Activated naive CD4-positive, alpha-beta T cell treated with Interleukin-2 at 50 U/mL for 16 hours (primary cell): ENCODE data around the gene A3GALT2.

Experiments
- DNase-seq: peaks from one replicate; pipeline ENCODE4 v3.0.0-alpha.2; 2020

The A3GALT2 gene

DNA sequence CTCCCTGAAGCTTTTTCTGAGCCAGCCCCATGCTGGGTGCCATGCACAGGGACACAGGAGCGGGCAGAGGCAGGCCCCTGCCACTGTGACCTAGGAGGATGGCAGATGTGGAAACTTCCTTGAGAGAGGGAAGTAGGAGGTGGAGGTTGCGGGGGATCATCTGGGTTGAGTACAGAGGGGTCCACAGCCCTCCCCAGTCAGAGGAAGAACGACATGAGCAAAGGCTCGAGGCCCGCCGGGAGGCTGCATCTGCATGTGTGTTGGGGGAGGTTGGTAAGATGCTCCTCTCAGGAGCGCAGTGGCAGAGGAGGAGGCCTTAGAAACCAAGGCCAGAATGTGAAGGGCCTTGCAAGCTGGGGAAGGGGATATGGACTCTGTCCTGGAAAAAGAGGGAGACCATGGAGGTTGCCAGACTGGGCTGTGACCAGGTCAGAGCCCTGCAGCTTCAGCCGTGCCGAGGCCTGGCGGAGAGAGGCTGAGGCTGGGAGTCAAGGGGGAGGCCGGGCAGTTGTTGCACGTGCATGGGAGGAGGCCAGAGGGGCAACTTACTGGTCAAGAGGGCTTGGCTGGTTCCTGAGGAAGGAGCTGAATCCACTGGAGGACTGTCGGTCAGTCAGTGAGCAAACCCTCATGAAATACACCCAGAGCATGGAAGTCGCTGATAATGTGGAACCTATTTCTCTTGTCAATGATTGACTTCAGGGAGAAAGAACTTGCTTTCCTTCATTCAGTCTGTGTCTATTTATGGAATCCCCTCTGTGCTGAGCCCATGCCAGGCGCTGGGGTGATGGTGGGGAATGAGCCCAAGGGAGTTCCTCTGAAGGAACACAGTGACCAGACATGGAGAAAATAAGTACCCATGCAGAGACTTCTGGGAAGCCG lies 31.7 kb downstream of the A3GALT2 start:
- DNase-seq, result no peak

DNA sequence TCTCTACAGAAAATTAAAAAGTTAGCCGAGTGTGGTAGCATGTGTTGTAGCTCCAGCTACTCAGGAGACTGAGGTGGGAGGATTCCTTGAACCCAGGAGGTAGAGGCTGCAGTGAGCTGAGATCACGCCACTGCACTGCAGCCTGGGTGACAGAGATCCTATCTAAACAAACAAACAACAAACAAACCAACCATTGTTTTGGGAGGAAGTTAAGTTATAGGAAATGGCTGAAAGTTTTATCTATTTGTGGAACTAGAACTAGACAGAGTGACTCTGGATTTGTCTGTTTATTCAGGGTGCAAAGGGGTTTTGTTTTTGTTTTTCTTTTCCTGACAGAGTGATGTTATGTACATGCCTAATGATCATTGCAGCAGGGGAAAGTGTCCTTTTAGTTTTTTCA lies 33.6 kb downstream of the A3GALT2 start:
- no peak for DNase-seq

DNA sequence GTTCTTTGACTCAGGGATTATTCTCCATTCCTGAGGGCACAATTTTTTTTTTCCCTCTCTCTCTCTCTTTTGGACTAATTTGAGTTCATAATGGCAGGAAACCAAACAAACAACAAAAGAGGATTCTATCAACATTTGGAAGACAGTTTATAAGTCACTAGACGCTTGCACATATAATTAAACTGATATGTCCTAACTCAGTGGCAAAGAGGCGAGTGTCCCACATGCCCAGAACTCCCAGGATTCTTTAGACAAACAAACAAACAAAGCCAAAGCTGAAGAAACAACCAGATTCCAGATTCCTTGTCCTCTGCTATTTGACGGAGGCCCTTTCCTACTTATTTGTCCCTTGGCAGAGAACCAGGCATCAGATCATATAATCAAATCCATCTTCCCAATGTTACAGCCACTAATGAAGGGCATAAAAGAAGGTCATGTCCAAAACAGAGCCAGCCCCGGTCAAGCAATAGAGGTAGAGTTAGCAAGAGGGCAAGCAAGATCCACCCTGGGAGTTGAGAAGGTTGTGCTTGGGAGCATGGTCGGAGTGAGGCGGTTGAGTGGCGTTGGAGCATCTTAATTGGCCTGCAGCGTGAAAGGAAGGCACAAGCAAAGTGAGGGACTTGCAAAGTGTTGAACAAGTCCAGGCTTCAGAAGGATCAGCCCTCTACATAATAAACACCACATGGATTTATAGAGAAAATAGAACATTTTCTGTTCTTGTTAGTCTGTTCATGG lies 34.3 kb downstream of the A3GALT2 start:
- DNase-seq, result no peak

DNA sequence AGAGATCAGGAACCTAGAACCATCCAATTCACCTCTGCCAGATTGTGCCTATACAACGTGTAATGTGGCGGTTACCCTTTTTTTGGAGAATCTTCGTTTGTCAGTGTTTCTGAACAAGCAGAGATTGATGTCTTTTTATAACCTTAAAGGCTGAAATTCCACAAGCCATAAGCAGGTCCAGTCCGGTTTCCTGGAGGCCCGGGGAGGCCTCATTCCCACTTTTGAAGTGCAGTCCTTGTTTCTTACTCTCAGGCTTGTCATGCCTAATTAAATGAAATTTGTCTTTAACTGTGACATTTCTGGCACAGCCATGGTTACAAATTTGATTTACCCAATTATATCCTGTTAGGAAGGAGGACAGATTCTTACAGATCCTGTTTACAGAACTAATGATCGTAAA lies 36.8 kb downstream of the A3GALT2 start:
- DNase-seq, result no peak

DNA sequence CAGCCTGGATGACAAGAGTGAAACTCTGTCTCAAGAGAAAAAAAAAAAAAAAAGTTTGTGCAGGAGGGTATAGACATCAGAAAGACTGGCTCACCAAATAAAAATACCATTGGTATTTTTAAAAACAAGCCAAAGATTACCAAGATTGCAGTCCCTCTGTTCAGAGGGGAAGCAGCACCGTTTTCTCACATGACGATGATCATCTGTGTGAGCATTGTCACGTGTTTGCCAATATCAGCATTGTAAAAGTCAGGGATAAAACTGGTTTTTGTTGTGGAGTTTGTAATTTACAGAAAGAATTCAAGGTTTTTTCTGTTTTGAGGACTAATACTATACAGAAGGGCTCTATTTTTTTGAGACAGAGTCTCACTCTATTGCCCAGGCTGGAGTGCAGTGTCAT lies 38.1 kb downstream of the A3GALT2 start:
- DNase-seq, result no peak

DNA sequence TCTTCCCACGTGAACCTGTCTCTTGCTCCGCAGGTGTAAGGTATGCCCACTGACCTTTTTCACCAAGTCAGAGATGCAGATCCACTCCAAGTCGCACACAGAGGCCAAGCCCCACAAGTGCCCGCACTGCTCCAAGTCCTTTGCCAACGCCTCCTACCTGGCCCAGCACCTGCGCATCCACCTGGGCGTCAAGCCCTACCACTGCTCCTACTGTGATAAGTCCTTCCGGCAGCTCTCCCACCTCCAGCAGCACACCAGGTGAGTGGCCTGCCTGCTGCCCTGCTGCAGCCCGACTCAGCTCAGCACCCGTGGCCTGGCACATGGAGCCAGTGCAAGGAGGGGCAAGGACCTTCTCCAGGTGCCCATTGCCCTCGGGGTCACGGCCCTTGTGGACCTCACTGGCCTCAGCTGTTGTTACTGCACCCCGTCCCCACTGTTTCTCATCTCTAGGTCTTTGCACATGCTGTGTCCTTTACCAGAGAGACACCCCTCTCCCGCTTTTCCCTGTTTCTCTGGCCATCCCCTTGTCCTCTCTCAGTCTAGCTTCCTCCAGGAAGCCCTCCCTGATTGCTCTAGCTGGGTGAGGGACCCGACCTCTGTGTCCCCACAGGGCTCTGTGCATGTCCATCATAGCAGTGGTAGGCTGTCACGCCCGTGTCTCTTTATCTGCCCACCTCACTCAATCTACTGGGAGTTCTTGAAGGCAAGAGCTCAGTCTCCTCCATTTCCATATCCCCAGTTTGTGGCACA lies 39.2 kb downstream of the A3GALT2 start:
- no peak for DNase-seq

DNA sequence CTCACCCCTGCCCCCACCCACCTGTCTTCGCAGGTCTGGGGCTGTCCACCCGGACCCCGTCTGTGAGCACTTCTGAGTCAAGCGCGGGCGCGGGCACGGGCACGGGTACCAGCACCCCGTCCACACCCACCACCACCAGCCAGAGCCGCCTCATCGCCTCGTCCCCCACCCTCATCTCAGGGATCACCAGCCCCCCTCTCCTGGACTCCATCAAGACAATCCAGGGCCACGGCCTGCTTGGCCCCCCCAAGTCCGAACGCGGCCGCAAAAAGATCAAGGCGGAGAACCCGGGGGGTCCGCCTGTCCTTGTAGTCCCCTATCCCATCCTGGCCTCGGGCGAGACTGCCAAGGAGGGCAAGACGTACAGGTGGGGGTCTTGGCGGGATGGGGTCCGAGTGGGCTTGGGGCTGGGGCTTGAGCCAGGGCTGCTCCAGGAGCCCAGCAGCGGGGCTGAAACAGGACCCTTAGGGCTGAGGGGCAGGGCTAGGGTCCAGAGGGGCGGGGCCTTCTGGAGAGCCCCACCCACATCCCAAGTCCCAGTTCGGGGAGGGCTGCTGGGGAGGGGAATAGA lies 40.7 kb downstream of the A3GALT2 start:
- DNase-seq, result no peak

DNA sequence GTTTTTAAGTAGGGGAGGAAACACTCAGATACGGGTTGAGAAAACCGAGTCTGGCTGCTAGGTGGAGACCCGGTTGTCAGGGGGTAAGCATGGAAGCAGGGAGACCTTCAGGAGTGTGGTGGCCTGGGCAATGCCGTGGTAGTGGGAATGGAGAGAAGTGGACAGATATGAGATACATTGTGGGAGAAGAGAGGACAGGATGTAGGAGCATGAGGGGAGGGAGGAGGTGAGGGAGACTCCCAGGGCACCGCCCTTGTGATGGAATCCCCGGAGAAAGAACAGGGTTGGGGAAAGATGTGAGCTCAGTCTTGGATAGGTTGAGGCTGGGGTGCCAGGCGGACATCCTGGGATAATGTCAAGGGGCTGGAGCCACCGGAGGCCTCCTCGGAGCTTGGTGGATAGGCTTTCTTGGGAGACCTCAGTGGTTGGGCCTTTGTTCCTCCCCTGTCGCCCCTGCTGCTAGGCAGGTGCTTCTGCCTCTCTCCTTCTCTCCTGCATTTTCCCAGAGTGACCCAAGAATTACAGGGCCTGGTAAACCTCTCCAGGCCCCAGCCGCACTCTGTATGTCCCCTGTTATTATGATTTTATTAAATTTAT lies 43.3 kb downstream of the A3GALT2 start:
- DNase-seq, result no peak

DNA sequence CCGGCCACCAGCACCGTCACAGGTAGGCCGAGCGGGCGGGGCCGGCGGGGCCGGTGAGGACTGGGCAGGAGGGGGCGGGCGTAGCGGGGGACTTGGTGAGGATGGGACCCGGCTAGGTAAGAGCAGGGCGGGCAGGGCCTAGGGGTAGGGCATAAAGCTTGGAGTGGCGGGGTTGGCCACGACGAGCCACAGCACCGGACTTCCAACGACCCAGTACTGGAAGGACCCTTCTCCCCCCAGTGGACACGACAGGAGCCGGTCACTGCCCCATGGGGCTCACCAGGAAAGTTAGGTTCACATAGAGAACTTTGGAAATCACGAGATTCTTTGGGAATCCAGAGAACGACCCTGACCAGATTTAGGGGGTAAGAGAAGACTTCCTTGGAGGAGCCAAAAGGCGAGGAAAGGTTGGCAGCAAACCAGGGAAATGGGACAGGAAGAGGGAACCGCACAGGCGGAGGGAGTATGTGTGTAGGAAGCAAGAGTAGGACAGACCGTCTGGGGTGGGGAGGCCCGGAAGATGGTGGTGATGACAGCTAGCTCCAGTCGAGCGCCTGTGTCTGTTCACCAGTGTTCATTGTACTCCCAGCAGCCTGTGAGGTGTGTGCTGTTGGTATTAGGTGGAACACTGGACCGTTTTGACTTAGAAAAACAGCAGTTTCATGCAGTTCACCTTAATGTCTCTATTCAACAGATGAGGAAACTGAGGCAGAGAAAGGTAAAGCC lies 44.2 kb downstream of the A3GALT2 start:
- no peak for DNase-seq

DNA sequence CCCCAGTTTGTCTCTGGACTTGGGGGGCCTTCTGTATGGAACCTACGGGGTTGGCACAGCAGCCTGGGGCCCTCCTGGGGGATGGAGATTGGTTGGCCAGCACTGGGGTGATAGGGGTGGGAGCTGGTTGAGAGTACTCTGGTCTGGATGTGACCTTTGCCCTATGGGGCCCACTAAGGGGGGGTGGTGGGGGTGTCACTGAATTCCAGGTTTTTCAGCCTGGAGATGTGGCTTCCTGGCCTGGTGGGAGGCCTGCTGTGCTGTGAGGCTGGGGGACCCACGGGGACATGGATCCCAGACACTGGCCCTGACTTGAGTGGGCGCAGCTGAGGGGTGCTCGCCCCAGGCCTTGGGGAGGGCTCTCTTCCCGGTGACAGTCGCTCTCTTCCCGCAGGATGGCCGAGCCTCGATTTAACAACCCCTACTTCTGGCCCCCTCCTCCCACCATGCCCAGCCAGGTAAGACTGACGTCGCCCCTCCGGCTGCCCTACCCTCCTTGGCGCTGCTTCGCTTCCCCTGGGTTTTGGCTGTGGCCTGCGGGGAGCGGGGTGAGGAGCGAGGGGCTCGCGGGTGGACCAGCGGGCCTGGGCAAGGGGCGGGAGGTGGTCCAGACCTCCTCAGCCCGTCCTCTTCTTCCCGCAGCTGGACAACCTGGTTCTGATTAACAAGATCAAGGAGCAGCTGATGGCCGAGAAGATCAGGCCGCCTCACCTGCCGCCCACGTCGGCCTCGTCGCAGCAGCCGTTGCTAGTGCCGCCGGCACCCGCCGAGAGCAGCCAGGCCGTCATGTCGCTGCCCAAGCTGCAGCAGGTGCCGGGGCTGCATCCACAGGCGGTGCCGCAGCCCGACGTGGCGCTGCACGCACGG lies 45.0 kb downstream of the A3GALT2 start:
- no peak for DNase-seq

DNA sequence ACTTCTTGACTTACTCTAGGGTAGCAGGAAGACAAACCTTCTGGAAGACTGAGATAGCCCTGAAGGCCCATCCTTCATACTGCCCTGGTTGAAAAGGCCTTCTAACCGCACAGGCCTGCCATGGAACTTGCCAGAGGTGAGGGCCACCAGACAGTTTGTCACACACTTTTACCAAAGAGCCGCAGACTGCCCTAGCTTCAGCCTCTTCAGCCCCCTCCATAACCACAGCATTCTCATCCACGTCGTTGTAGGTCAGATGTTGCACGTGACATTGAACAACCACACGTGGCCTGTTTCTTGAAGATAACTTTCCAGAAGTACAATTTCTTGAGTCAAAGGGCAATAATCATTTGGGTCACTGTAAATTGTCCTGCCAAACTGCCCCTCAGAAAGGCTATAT lies 45.7 kb downstream of the A3GALT2 start:
- no peak for DNase-seq

DNA sequence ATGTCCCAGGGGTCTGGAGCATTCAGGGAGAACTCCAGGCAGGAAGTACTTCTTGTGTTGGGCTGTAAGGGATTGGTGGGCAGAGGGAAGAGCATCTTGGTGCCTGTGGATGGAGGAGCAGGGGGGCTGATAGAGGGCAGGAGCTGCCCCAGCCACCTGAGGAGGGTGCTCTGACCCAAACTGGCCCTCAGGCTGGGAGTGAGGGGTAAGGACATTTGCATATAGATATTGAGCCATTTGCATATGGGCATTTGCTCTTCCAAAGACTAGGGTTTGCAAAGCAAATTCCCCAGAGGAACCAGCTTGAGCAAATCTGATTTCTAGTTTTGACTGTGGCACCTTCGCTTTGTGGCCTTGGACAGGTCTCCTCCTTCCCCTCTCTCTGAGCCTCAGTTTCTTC lies 46.5 kb downstream of the A3GALT2 start:
- no peak for DNase-seq

DNA sequence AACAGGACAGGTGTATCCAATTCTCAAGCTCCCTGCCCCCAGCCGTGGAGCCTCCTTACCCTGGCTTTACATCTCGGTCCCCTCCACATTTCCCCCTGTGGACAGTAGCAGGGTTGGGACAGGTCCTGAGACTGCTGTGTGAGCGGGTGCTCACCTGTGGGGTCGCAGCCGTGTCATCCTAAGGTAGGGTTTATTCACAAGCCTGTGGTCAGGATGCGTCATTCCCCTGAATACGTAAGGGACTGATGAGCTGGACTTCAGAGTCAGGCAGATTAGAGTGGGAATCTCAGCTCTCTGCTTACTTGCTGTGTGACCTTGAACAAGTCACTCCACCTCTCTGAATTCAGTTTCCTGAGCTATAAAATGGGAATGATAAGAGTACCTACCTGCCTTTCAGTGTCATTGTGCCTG lies 46.9 kb downstream of the A3GALT2 start:
- no peak for DNase-seq

DNA sequence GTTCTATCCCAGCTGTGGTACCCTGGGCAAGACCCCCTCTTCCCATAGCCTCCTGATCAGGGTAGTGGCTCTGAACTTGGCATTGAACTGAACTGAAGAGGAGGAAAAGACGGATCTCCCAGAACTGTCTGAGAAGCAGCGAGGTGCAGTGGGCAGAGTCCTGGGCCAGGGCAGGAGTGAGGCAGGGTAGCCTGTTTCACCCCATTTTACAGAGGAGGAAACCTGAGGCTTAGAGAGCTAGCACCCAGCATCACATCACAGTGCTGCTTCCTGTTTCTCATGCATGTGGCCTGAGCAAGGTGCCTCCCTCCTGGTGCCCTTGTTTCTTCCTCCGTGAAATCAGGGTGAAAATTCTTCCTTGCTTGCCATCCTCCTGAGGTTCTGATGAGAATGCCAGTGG lies 47.5 kb downstream of the A3GALT2 start:
- DNase-seq, result no peak

DNA sequence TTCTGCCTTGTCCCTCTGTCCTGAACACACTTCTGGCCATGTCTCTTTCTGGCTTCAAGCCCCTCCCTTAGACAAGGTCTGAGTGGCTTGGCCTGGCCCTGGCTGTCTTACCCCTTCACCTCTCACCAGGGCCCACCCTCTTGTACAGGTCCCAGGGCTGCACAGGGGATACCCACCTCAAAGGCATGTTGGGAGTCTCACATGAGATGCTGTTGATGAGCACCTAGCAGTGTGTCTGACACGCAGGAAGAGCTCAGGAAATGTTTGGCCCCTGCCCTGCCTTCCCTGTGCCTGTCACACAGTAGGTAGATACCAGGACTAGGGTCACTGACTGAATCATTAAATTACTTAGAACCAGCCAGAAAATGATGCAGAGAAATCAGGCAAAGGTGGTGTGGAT lies 48.0 kb downstream of the A3GALT2 start:
- no peak for DNase-seq

DNA sequence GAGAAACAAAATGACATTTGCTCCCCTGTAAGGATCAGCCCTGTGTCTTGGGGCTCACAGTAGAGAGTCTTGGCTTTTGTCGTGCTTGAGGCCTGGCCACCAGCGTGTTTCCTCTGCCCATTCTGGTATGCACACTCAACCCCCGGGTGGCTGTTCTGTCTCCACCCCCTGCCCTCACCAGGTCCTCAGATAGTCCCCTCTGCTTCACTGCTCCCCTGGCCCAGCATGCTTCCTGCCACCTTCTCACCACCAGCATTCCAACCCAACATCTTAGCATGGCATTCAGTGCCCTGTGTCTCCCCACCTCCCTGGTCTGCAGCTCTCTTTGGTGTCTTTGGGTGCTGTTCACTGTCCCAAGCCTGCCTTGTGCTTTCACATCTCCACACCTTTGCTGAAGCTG lies 48.4 kb downstream of the A3GALT2 start:
- no peak for DNase-seq

DNA sequence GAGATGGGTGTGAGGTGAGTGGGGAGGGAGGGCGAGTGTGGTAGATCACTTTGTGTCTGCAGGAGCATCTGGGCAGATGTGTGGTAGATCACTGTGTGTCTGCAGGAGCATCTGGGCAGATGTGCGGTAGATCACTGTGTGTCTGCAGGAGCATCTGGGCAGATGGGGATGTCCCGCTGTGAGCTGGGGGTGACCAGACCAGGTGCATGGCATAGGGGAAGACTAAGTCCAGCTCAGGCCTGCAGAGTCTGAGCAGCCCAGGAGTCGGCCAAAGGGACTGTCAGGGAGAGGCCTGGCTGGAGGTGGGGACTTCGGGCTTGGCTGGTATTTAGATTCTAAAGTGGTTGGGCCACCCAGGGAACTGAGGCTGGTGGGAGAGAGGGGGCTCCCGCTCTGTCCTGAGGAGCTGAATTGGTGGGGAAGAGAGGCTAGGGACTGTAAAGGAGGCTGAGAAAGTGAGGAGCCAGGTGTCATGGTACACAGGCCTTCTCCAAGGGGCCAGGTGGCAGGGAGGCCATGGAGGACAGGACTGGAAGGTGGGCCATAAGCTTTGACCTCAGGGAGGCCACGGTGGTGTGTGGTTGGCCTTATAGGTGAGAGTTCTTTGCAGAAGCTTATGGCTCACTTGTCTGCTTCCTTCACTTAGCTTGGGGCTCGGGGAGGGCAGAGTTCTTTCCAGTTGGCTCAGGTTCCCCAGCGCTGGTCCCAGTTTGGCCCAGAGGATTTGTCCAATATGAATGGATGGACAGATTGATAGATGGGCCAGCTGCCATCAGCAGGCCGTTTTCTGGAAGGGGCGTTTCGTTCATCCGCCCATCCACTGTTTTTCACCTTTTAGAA lies 49.0 kb downstream of the A3GALT2 start:
- DNase-seq, result no peak

DNA sequence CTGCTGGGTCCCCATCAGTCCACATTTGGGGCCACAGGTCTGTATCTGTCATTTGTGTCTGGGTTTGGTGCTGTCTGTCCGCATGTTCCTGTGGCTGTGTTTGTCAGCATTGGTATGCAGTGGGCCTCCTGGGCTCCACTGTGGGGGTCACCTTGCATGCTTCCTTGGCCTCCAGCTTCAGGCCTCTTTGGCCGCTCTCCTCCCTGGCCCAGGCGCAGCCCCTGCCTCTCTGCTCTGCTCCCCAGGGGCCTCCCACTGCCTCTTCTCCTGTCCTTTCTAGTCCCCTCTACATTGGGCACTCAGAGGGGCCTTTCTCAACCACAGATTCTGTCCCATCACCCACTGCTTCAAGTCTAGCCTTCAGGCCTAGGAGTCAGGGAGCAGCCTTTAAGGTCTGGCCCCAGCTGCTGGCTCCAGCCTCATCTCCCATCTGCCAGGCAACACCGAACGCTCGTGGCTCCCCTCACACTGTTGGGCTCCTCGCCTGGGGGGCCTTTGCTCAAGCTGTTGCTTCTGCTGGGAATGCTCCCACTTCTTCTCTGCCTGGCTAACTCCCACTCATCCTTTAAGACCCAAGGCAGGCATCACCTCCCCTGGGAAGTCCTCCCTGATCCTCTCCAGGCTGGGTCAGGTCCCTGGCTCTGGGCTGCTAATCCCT lies 50.0 kb downstream of the A3GALT2 start:
- DNase-seq, result no peak

DNA sequence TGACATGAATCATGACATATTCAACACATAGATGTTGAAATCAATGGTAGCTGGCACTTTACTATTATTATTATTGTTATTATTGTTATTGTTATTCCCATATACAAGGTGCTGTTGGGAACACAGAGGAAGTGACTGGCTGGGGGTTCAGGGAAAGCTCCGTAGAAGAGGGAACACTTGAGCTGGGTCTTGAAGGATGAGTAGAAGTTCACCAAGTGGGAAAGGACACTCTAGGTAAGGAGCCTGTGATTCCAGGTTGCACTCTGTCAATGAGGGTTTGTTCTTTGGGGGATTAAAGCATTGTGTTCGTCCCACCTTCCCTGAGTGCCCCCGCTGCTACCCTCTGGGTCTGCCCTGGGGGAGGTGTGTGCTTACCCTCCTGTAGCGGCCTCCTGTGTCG lies 50.5 kb downstream of the A3GALT2 start:
- DNase-seq, result no peak

DNA sequence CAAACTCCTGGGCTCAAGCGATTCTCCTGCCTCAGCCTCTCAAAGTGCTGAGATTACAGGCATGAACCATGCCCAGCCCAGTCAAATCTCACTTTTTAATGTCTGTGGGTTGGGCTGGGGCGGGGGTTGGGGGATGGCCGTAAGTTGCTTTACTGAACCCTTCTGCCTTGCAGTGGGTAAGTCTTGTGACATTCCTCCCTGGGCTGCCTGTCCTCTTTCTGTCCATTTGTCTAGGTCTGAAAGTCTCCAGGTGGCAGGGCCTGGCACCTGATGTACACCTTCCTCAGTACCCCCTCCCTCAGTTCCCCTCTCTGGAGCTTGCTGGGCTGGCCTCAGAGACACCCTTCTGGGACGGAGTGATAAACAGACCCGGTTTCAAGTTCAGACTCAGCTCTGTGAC lies 51.3 kb downstream of the A3GALT2 start:
- DNase-seq, result no peak
